CD14-positive monocyte (primary cell): ENCODE results near the gene ACBD4. TPM values are rescaled to one million over a fixed set of nuclear protein-coding genes. Genes with fewer than 3 reads are reported as not detected.

Experiments used
- DNase-seq, 3 donors: peaks; one replicate each; pipeline ENCODE4 v3.0.0-alpha.2; 2011 to 2022
- H2AFZ ChIP-seq: 2 replicates; pipeline ENCODE4 v1.6.0; 2012; ENCODE audit warnings: mild to moderate bottlenecking, low read depth, low read length, inconsistent platforms; ENCODE audit not compliant: insufficient read depth, poor library complexity, severe bottlenecking
- H3K27ac ChIP-seq, 2 donors: 1 replicate in 1 of 2; 2 replicates in 1 of 2; pipeline ENCODE4 v1.5.1; 2012 to 2013; ENCODE audit warnings: low read length in 2 of 2, control low read depth in 1 of 2, inconsistent platforms in 1 of 2, low read depth in 1 of 2, mild to moderate bottlenecking in 1 of 2
- H3K27me3 ChIP-seq, 2 donors: one replicate each; pipeline versions ENCODE4 v1.6.0 to v1.6.1; 2011 to 2013; ENCODE audit warnings: low read length in 2 of 2; ENCODE audit not compliant: control insufficient read depth in 2 of 2, insufficient read depth in 2 of 2
- H3K36me3 ChIP-seq, 2 donors: replicated peaks in 1 of 2; 1 replicate in 1 of 2; 2 replicates in 1 of 2; pipeline versions ENCODE4 v1.5.1 to v1.6.1; 2012 to 2013; ENCODE audit warnings: low read length in 2 of 2, control low read depth in 1 of 2, inconsistent platforms in 1 of 2, mild to moderate bottlenecking in 1 of 2; ENCODE audit not compliant: insufficient read depth in 2 of 2, control insufficient read depth in 1 of 2
- H3K4me1 ChIP-seq, 2 donors: 1 replicate in 1 of 2; 2 replicates in 1 of 2; pipeline versions ENCODE4 v1.5.1 to v1.6.1; 2012 to 2013; ENCODE audit warnings: low read length in 2 of 2, control low read depth in 1 of 2, inconsistent platforms in 1 of 2, mild to moderate bottlenecking in 1 of 2, moderate library complexity in 1 of 2; ENCODE audit not compliant: insufficient read depth in 2 of 2, control insufficient read depth in 1 of 2
- H3K4me2 ChIP-seq: replicated peaks from 2 replicates; pipeline ENCODE3; 2012; ENCODE audit warnings: low read length, moderate library complexity, mild to moderate bottlenecking; ENCODE audit not compliant: poor library complexity, severe bottlenecking; ENCODE audit errors: extremely low read depth
- H3K4me3 ChIP-seq, 3 experiments: fragments of 200-600 bp in 1 of 3; sonication (generic) in 1 of 3; replicated peaks in 1 of 3; 1 replicate in 2 of 3; 2 replicates in 1 of 3; pipeline ENCODE4 v1.5.1; 2011 to 2013; ENCODE audit warnings: low read length in 3 of 3, mild to moderate bottlenecking in 3 of 3, control low read depth in 2 of 3, low read depth in 2 of 3, inconsistent platforms in 1 of 3, moderate library complexity in 1 of 3
- H3K79me2 ChIP-seq: 2 replicates; pipeline ENCODE4 v1.6.0; 2012; ENCODE audit warnings: mild to moderate bottlenecking, control low read depth, inconsistent platforms, low read length, moderate library complexity; ENCODE audit not compliant: insufficient read depth
- H3K9ac ChIP-seq: 2 replicates; pipeline ENCODE4 v1.6.0; 2017; ENCODE audit warnings: low read length, mild to moderate bottlenecking; ENCODE audit not compliant: insufficient read depth, poor library complexity, severe bottlenecking
- H3K9me3 ChIP-seq, 2 donors: replicated peaks in 1 of 2; 1 replicate in 1 of 2; 2 replicates in 1 of 2; pipeline versions ENCODE4 v1.5.1 to v1.6.1; 2012 to 2013; ENCODE audit warnings: low read length in 2 of 2, control low read depth in 1 of 2; ENCODE audit not compliant: control insufficient read depth in 1 of 2, insufficient read depth in 1 of 2
- H4K20me1 ChIP-seq: 2 replicates; pipeline ENCODE4 v1.6.0; 2012; ENCODE audit warnings: mild to moderate bottlenecking, low read length, control low read depth, moderate library complexity; ENCODE audit not compliant: insufficient read depth
- H3K27ac Mint-ChIP-seq, 7 donors: one replicate each; pipeline ENCODE4 v1.8.0; 2020; ENCODE audit warnings: mild to moderate bottlenecking in 7 of 7, mixed read lengths in 7 of 7, moderate library complexity in 6 of 7, inconsistent platforms in 2 of 7
- H3K27me3 Mint-ChIP-seq, 3 donors: one replicate each; pipeline ENCODE4 v1.8.0; 2021 to 2022; ENCODE audit warnings: low read depth in 3 of 3, mild to moderate bottlenecking in 3 of 3, mixed read lengths in 3 of 3, moderate library complexity in 3 of 3, inconsistent platforms in 1 of 3
- H3K36me3 Mint-ChIP-seq, 2 donors: one replicate each; pipeline ENCODE4 v1.8.0; 2020; ENCODE audit warnings: mixed read lengths in 2 of 2, inconsistent platforms in 1 of 2, mild to moderate bottlenecking in 1 of 2
- H3K4me1 Mint-ChIP-seq: one replicate; pipeline ENCODE4 v1.8.0; 2020; ENCODE audit warnings: mild to moderate bottlenecking, mixed read lengths
- H3K4me3 Mint-ChIP-seq, 2 donors: one replicate each; pipeline ENCODE4 v1.8.0; 2020; ENCODE audit warnings: mild to moderate bottlenecking in 2 of 2, mixed read lengths in 2 of 2, moderate library complexity in 1 of 2
- H3K9me3 Mint-ChIP-seq, 7 donors: one replicate each; pipeline ENCODE4 v1.8.0; 2020 to 2022; ENCODE audit warnings: mixed read lengths in 7 of 7, mild to moderate bottlenecking in 6 of 7, moderate library complexity in 6 of 7, inconsistent platforms in 2 of 7
- WGBS: methylation state at CpG from one replicate; pipeline ENCODE4 v1.1.5; 2013; ENCODE audit warnings: missing lambda C conversion rate; ENCODE audit not compliant: insufficient coverage; 5-methylcytosine and 5-hydroxymethylcytosine counted together
- intact Hi-C, 2 donors: fragments of 100-400 bp; cut with micrococcal nuclease; formaldehyde crosslinking; loops; one replicate each; pipeline versions ENCODE4 v1.15.0 to v1.15.1; 2023
- polyA plus RNA-seq, 3 donors: library from polyadenylated mRNA; depleted of rRNA in 1 of 3; unstranded in 2 of 3; stranded (reverse) in 1 of 3; fragments of 300-500 nt in 2 of 3; fragments of >200 nt in 1 of 3; fragmentation: Illumina TruSeq in 2 of 3; gene quantifications; 1 replicate in 2 of 3; 2 replicates in 1 of 3; pipeline ENCODE4 v1.2.3, GENCODE V29; 2012 to 2021
- TF ChIP-seq, protein P1 (sequence below): fragments of 200-600 bp; IDR thresholded peaks from one replicate; pipeline ENCODE4 v1.8.0; 2022; ENCODE audit warnings: antibody characterized with exemption, mild to moderate bottlenecking

Gene ACBD4
- polyA plus RNA-seq, 3 donors = 4.8 to 7.4 (median 6.2) TPM

DNA sequence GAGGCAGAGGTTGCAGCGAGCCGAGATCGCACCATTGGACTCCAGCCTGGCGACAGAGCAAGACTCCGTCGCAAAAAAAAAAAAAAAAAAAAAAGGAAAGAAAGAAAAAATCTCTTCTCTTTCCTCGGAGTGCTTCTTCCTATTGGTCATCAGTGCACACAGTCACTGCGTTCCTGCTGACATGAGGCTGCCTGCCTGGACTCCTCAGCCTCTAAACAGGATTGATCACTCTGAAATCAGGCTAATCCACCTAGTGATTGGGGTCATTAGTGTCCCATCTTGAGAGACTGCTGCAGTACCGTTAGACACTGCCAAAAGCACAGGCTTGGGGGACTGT, 34.0 kb upstream of the ACBD4 start:
- TF ChIP-seq, protein P1, sequence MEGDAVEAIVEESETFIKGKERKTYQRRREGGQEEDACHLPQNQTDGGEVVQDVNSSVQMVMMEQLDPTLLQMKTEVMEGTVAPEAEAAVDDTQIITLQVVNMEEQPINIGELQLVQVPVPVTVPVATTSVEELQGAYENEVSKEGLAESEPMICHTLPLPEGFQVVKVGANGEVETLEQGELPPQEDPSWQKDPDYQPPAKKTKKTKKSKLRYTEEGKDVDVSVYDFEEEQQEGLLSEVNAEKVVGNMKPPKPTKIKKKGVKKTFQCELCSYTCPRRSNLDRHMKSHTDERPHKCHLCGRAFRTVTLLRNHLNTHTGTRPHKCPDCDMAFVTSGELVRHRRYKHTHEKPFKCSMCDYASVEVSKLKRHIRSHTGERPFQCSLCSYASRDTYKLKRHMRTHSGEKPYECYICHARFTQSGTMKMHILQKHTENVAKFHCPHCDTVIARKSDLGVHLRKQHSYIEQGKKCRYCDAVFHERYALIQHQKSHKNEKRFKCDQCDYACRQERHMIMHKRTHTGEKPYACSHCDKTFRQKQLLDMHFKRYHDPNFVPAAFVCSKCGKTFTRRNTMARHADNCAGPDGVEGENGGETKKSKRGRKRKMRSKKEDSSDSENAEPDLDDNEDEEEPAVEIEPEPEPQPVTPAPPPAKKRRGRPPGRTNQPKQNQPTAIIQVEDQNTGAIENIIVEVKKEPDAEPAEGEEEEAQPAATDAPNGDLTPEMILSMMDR = no peak
- intact Hi-C loops = no loop called here
- Histone ChIP-seq H3K4me2 (no peak overlapping the region), H3K9ac (no peak overlapping the region), H3K27me3 (no peaks in the 10 kb centered on the region), H3K79me2 (no peaks in the 10 kb centered on the region), H4K20me1 (peaks cover 51% of the 10 kb centered on the region), H3K4me3 (no peak overlapping the region), H2AFZ (no peak overlapping the region), H3K36me3 (peaks cover 87 to 94% of the 10 kb centered on the region in 2 donors), H3K9me3 (no peaks in the 10 kb centered on the region), H3K4me1 (no peaks in the 10 kb centered on the region), H3K27ac (no peak overlapping the region)
- H3K4me3 Mint-ChIP-seq = no peak overlapping the region
- no peaks in the 10 kb centered on the region for H3K27me3 Mint-ChIP-seq
- 100% methylated on average over 7 of the region's 9 CpGs for WGBS
- peaks cover 84 to 97% of the 10 kb centered on the region in 2 donors for H3K36me3 Mint-ChIP-seq
- no peaks in the 10 kb centered on the region for H3K4me1 Mint-ChIP-seq
- no peak for DNase-seq
- H3K9me3 Mint-ChIP-seq = no peaks in the 10 kb centered on the region
- H3K27ac Mint-ChIP-seq = peak overlapping the region in 2 of 7 donors; percentile 42 to 52

DNA sequence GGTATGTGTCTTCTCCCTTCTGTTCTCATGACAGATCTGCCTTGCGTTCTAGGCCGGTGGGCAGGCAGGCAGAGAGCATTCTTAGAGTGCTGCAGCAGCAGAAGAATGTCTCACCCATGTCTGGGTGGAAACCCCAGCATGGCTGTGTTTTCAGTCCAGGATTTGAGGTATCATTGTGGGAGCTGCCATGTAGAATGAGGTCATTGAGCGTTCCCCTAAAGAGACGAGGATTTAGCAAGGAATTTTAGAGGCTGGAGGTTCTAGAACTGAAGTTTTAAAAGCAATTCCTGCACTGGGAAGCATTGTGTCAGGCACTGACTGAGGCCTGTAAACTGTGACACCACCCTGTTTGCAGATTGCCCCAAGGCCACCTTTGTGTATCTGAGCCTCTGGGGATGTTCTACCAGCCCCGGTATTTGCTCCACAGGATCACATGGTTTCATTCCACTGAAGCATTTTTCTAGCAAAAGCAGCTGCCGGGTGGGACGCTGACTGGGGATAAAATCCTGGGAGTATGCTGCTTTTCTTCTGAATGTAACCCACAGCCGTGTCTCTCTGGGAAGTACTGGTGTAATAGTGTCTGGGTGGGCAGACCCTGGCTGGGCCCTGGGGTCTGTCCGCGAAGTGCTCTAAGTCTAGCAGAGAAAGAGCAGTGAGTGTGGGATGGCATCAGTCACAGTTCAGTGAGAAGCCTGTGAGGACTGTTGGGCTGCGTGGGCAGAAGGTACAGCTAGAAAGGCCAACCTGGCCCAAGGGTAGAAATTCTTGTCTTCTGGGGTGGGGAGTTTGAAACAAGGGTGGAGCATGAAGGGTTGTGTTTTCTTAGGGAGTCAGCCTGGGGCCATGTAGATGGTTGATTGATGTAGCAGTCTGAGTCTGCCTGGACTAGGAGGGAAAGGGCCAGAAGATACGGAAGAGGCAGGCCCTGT, 33.3 kb upstream of the ACBD4 start:
- H3K4me3 ChIP-seq = no peak overlapping the region
- H2AFZ ChIP-seq = no peak overlapping the region
- intact Hi-C loops = no loop called here
- H3K9ac ChIP-seq = no peak overlapping the region
- H3K36me3 Mint-ChIP-seq = peaks cover 84 to 97% of the 10 kb centered on the region in 2 donors
- H3K4me3 Mint-ChIP-seq = no peak overlapping the region
- H3K27ac Mint-ChIP-seq = peak overlapping the region in 3 of 7 donors; percentile 17 to 59 (median 52)
- H3K27me3 Mint-ChIP-seq = no peaks in the 10 kb centered on the region
- peaks cover 50% of the 10 kb centered on the region for H4K20me1 ChIP-seq
- no peaks in the 10 kb centered on the region for H3K4me1 ChIP-seq
- TF ChIP-seq, protein P1 = no peak
- no peak for DNase-seq
- WGBS = 99% methylated on average over 9 of the region's 12 CpGs
- H3K4me2 ChIP-seq = no peak overlapping the region
- no peaks in the 10 kb centered on the region for H3K27me3 ChIP-seq
- no peaks in the 10 kb centered on the region for H3K4me1 Mint-ChIP-seq
- H3K27ac ChIP-seq = no peak overlapping the region
- H3K9me3 ChIP-seq = no peaks in the 10 kb centered on the region
- H3K9me3 Mint-ChIP-seq = no peaks in the 10 kb centered on the region
- peaks cover 87 to 94% of the 10 kb centered on the region in 2 donors for H3K36me3 ChIP-seq
- no peaks in the 10 kb centered on the region for H3K79me2 ChIP-seq
